ENCODE results near the gene NEFH.
A peak's percentile ranks its signal among the peaks of the same experiment; 100 is the strongest.
"Not testable (repeated sequence)": the region's sequence is repeated elsewhere in the genome, so short reads cannot be mapped to it uniquely, and the experiment has no call there.

Gene NEFH

DNA sequence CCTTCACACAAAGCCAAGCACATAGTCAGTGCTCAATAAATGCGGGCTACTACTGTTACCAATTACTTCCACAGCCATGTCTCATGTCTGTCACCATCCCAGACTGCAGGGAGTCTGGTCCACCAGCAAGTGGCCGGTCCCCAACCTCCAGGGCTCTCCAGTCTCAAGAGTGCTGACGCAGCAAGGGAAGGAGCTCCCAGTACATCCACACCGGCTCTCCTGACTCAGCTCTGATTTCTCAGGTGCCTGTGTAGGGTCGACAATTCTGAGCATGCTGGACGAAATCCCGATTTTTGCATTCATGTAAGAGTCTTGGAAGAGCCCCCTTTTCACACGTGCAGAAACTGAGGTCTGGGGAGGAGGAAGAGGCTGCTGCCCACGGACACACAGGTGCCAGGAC is 10.3 kb upstream of the NEFH start:
- no peak for DNase-seq

DNA sequence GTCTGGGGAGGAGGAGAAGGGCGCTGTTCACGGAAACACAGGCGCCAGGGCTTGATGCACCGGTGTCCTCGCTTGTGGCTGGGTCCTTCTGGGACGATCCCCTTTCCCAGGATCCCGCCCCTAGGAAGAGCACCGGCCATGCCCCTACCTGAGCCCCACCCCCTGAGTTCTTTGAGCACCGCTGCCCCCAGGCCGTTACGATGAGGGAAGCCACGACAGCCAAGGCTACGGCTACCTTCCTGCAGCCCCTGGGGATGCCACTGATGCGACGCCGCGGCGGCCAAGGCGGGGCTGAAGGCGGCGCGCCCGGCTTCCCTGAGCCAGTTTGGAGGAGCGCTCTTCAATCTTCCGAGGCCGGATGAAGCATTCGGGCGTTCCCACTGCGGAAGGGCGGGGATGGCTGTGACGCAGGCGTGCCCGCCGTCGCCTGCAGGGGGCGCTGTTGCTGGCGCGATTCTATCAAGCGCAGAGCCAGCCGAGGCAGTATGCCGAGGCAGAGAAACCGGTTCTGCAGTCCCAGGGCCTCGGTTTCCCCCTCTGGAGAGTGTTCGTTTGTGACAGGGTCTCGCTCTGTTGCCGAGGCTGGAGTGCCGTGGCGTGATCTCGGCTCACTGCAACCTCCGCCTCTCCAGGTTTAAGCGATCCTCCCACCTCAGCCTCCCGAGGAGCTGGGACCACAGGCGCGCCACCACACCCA is 9.7 kb upstream of the NEFH start:
- no peak for DNase-seq

- DNase-seq, result peak; percentile 18
Measured at GRCh38 chr22:29473001-29473400, 7.0 kb upstream of the NEFH start.

DNA sequence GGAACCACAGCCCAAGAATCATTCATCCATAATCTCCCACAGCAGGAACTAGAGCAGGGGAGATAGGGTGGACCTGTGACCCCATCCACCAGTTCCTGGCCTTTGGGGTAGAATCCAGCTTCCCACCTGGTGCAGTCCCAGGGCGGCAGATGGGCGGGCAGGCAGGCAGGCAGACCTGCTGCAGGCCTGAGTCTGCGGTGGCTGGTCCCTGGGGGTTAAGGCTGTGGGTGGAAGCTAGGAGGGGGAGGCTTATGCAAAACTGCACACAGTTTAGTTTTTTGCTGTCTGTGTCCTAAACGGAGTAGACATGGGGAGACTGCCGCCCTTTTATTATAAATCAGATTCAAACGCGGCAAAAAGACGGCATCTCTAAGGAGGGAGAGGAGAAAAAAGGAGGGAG is 4.5 kb upstream of the NEFH start:
- peak; percentile 57 for DNase-seq

GRCh38 chr22:29476116-29476515 is 3.9 kb upstream of the NEFH start:
- DNase-seq, result no peak

- DNase-seq, result peak; percentile 79
Measured at GRCh38 chr22:29477723-29478318, 2.2 kb upstream of the NEFH start.

- peak; percentile 25 for DNase-seq
Measured at GRCh38 chr22:29478326-29479276, 1.4 kb upstream of the NEFH start.

DNA sequence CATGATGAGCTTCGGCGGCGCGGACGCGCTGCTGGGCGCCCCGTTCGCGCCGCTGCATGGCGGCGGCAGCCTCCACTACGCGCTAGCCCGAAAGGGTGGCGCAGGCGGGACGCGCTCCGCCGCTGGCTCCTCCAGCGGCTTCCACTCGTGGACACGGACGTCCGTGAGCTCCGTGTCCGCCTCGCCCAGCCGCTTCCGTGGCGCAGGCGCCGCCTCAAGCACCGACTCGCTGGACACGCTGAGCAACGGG is 169 bp downstream of the NEFH start:
- no peak for DNase-seq

GRCh38 chr22:29480512-29481264 is 670 bp downstream of the NEFH start:
- DNase-seq, result no peak

DNA sequence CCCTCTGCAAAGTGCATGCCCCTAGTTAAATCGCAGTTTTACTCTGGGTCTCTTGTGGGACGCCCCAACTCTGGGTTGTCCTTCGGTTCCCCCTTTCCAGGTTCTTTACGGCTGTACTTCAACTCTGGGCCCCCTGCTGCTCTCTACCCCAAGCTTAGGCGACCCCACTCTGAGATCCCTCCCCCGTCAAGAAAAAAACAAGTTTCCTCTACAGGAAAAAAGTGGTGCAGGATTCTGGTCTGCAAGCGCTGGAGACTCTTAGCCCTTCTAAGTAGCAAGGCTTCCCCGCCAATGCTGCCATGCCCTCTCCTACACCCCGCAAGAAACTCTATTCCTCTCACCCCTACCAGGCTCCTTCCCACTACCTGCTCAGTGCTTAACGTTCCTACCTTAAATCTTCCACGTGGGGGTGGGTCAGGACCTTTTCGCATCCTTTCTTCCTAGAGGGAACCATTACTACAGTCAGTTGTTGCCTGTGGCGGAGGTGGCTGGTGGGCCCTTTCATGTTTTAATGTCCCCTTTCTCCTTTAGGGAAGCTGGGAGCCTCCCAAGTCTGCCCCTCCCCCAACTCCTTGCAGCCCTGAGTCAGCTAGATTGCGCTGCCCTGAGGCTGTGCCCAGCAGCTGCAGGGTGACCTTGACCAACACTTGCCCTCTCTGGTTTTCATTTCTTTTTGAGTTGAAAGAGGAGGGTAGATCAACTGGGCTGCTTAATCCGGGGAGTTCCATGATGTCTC is 1.4 kb downstream of the NEFH start:
- DNase-seq, result no peak

GRCh38 chr22:29482253-29482652 is 2.2 kb downstream of the NEFH start:
- no peak for DNase-seq

- DNase-seq, result no peak
Measured at GRCh38 chr22:29482726-29483125, 2.7 kb downstream of the NEFH start.

- DNase-seq, result no peak
Measured at GRCh38 chr22:29483254-29483653, 3.2 kb downstream of the NEFH start.

- no peak for DNase-seq
Measured at GRCh38 chr22:29484642-29485041, 4.6 kb downstream of the NEFH start.

GRCh38 chr22:29485448-29485847 is 5.4 kb downstream of the NEFH start:
- DNase-seq, result no peak

- DNase-seq, result no peak
Measured at GRCh38 chr22:29487426-29487986, 7.5 kb downstream of the NEFH start.

- not testable (repeated sequence) for DNase-seq
Measured at GRCh38 chr22:29489127-29489780, 9.2 kb downstream of the NEFH start.

DNA sequence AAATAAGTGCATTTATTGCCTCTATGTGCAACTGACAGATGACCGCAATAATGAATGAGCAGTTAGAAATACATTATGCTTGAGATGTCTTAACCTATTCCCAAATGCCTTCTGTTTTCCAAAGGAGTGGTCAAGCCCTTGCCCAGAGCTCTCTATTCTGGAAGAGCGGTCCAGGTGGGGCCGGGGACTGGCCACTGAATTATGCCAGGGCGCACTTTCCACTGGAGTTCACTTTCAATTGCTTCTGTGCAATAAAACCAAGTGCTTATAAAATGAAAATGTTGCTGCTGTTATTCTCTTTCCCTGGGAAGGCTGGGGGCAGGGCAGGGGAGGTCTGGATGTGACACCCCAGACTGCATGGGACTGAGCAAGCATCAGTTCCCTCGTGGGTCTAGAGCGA is 11.0 kb downstream of the NEFH start:
- DNase-seq, result no peak

GRCh38 chr22:29493636-29494035 is 13.6 kb downstream of the NEFH start:
- DNase-seq, result no peak

DNA sequence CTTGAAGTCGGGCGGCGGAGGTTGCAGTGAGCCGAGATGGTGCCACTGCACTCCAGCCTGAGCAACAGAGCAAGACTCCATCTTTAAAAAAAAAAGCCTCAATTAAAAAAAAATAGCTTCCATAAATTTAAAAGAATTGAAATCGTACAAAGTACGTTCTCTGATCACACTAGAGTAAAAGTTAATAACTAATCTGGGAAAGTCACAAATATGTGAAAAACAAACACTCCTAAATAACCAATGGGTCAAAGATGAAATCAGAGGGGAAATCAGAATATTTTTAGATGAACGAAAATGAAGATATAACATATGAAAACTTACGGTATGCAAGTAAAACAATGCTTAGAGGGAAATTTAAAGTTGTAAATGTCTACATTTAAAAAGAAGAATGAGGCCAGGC is 19.8 kb downstream of the NEFH start:
- DNase-seq, result no peak

DNA sequence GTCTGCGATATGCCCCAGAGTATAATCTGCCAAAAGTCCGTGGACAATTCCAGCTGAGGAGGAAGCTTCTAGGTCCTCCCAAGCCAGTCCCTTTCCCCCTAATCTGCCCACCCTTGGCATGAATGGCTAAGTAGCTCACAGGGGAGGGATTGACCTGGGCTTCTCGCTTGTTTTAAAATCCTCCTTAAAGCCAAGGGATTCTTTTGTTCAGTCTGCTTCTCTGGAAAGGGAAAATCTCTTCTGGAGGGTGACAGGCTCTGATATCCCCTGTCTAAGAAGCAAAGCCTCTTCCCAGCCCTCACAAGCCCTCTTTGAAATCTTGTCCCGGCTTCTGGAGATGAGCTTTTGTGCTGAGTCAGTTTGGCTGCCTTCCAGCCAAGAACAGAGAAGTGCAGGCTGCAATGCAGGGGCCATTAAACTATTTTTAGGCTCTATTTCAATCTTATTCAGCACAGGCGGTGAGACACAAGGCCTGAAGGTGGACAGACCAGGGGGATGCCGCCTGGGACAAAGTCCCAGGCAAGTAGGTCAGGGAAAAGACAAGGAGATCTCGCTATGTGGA is 23.9 kb downstream of the NEFH start:
- no peak for DNase-seq

All from NCI-H1694 treated with DMSO at 0.1 percent for 48 hours (cell line).